WI38 (cell line): ENCODE data around the gene HOXA9.

Experiments used
- H3K4me3 ChIP-seq: 2 replicates; pipeline ENCODE4 v1.5.1; 2011; ENCODE audit warnings: low read depth, mild to moderate bottlenecking, control low read depth, low read length
- CTCF ChIP-seq: IDR thresholded peaks from 2 replicates; pipeline ENCODE4 v1.5.1; 2012; ENCODE audit warnings: low read depth, mild to moderate bottlenecking, control low read depth, low read length

HOXA9 gene

DNA sequence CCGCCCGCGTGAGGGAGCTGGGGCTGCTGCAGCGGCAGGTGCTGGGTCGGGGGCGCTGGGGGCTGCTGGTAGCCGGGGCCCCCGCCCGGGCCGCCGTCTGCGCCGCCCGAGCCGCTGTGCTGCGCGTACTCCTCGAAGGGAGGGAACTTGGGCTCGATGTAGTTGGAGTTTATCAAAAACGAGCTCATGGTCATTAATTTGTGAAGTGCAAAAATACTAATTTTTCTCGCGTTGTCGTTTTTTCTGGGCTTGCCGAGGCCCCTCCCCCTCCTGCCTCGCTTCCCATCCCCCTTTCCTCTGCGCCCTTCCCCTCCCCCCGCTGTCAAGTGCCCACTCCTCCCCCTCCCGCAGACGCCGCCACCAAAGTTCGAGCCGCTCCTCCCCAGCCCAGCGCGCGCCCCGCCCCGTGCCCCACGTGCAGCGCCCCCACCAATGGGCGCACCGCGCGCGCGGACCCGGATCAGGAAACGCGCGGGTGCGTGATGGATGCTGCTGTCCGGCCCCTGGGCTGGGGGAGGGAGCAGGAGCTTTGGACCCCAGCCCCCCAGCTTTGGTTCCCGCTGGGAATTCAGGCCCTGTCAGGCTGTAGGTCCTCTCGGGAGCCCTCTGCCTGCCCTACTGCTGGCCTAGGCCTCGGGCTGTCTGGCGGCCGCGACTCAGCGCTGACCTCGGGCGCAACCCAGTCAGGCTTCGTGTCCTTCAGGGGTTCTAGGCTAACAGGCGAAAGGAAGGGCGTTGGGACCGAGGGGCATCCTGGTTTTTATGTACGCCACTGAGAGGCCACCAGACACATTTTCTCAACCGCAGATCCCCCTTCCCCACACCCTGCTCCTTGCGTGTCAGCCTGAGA, 34.6 kb downstream of the HOXA9 start, which contains the start of gene HOXA4:
Gene HOXA4 (minus strand): TSS at position 218 of the 850 bp plus-strand sequence. CDS start 24 bp downstream, at position 194.
- no peak for TF ChIP-seq CTCF
- H3K4me3 ChIP-seq = peak within 1 kb of the TSS; percentile 63

DNA sequence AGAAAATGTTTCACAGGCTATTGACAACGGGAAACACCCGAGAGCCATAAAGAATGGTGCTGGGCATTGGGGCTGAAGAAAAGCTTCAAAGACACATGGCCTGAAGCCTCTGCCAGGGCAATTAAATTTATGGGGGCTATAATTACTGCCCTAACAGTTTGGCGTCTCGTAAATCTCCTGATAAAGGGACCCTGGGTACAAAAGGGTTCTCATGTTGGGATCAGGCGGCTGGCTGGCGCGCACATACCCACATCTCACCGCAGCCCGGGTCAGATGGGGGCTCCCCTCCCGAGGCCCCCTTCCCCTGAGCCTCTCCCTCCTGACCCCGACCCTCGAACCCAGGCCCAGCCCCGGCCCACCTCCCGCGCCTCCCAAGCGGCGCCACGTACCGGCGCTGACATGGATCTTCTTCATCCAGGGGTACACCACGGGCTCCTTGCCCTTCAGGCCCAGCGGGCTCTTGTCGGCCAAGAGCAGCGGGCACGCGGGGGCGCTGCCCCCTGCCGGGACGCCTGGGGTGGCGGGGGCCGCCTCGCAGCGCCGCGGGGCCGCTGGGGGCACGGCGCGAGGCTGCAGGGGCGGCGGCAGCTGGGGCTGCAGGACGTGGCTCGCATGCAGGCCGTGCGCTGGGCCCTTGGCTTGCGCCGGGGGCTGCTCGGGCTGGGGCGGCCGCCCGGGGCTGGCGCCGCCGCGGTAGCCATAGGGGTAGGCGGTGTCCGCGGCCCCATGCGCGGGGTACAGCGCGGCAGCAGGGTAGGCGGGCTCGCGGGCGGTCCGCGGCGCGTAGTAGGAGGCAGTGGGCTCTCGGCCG, 35.4 kb downstream of the HOXA9 start:
- peak overlapping the region; percentile 63 for H3K4me3 ChIP-seq

DNA sequence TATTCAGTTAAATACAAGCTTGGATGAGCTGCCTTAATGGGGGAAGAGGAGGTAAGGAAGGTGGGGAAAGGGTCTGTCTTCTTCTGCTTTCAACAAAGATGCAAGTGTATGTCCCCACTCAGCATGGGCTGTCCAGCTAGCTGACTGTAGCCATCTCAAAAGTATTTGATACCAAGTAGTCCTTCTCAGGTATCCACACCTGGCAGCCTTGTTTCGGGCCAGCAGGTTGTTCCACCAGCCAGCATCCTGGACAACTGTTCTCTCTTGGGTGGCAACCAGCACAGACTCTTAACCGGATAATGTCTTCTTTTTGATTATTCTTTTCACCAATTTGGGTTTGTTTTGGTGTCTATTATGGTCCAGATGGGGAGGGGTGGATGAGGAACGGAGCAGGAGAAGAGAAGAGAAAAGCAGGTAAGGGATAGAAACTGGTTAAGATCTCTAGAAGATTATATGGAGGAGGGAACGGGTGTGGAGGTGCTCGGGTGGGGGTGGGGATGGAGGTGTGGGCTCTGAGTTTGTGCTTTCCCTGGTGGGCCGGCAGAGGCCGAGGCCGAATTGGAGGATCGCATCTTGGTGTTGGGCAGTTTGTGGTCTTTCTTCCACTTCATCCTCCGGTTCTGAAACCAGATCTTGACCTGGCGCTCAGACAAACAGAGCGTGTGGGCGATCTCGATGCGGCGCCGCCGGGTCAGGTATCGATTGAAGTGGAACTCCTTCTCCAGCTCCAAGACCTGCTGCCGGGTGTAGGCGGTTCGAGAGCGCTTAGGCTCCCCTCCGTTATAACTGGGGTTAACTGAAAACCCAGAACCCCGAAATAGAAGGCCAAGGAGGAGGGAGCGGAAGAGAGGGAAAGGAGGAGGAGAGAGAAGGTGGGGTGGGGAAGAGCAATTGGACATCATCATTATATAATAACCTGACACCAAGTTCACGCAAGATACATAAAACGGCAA, 36.3 kb downstream of the HOXA9 start:
- peak overlapping the region; percentile 63 for H3K4me3 ChIP-seq
- no peak for TF ChIP-seq CTCF

More for the DNA sequence above, 35.4 kb downstream of the HOXA9 start:
- TF ChIP-seq CTCF = no peak

- no peak for TF ChIP-seq CTCF
- H3K4me3 ChIP-seq = no peak overlapping the region
These were observed 37.3 kb downstream of the HOXA9 start for GRCh38 chr7:27128034-27128433.

GRCh38 chr7:27126596-27127327, 38.6 kb downstream of the HOXA9 start:
- H3K4me3 ChIP-seq = no peak overlapping the region
- no peak for TF ChIP-seq CTCF

DNA sequence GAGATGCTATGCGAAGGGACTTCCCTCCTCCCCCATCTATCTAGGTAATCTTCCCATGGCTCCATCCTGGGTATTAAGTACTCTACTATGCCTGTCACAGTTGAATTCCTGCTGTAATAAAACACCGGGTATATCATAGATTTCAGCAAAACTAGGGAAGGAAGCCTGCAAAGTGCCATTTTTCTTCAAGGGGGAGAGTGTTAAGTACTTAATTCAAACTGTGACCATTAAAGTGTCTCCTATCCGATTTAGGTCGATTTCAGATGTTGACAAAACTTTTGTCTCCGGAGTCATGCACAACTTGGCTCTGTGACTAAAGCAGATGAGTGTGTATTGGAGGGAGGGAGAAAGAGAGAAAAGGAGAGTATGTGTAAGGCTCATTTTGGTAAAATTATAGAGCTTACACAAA, 39.3 kb downstream of the HOXA9 start:
- TF ChIP-seq CTCF = no peak
- H3K4me3 ChIP-seq = no peak overlapping the region
